GM18520 (cell line): ENCODE results near the gene GUCD1.

Source experiments
- ATAC-seq: cut with Tn5 transposase; IDR thresholded peaks from one replicate; pipeline ENCODE4 v1.9.1; 2021; ENCODE audit not compliant: unreplicated experiment

Gene GUCD1

GRCh38 chr22:24504956-24505736 is 49.8 kb downstream of the GUCD1 start:
- no peak for ATAC-seq

- no peak for ATAC-seq
These were observed 50.4 kb downstream of the GUCD1 start for GRCh38 chr22:24504540-24504939.

GRCh38 chr22:24503843-24504338 is 51.0 kb downstream of the GUCD1 start:
- ATAC-seq, result no peak

- ATAC-seq, result no peak
These were observed 51.6 kb downstream of the GUCD1 start for GRCh38 chr22:24503137-24503842.

- ATAC-seq, result no peak
These were observed 52.4 kb downstream of the GUCD1 start for GRCh38 chr22:24502541-24502940.

- ATAC-seq, result no peak
These were observed 52.9 kb downstream of the GUCD1 start for GRCh38 chr22:24502034-24502433.

GRCh38 chr22:24501301-24502005 is 53.5 kb downstream of the GUCD1 start:
- no peak for ATAC-seq

- ATAC-seq, result no peak
These were observed 54.6 kb downstream of the GUCD1 start for GRCh38 chr22:24500277-24500820.

- no peak for ATAC-seq
These were observed 55.1 kb downstream of the GUCD1 start for GRCh38 chr22:24499706-24500276.

- no peak for ATAC-seq
These were observed 56.1 kb downstream of the GUCD1 start for GRCh38 chr22:24498824-24499223.

GRCh38 chr22:24497841-24498258 is 57.1 kb downstream of the GUCD1 start:
- ATAC-seq, result no peak

GRCh38 chr22:24496661-24497060 is 58.3 kb downstream of the GUCD1 start:
- no peak for ATAC-seq

- ATAC-seq, result no peak
These were observed 58.7 kb downstream of the GUCD1 start for GRCh38 chr22:24496234-24496633.

- ATAC-seq, result no peak
These were observed 59.6 kb downstream of the GUCD1 start for GRCh38 chr22:24495365-24495675.

- ATAC-seq, result no peak
These were observed 60.2 kb downstream of the GUCD1 start, which contains the start of gene UPB1 for GRCh38 chr22:24494528-24495364. Gene UPB1 (plus strand): TSS chr22:24495332. CDS start chr22:24495404, 72 bp downstream.

GRCh38 chr22:24494167-24494527 is 60.8 kb downstream of the GUCD1 start:
- no peak for ATAC-seq

- no peak for ATAC-seq
These were observed 62.5 kb downstream of the GUCD1 start for GRCh38 chr22:24492391-24492790.
